GM23338 (cell line): Measurements from ENCODE around the gene MAN1C1. TPM values are rescaled to one million over a fixed set of nuclear protein-coding genes. Genes with fewer than 3 reads are reported as not detected.

Experiments used
- ATAC-seq: fragments of 200-7000 bp; cut with Tn5 transposase; 3 replicates; pipeline ENCODE4 v1.9.1; 2020
- DNase-seq: peaks from one replicate; pipeline ENCODE4 v3.0.0-alpha.2; 2015; ENCODE audit warnings: low spot score
- H2AFZ ChIP-seq: fragments of 200-600 bp; sonication (generic); 2 replicates; pipeline ENCODE4 v1.8.0; 2016; ENCODE audit warnings: antibody characterized with exemption, mild to moderate bottlenecking, moderate library complexity
- H3F3A ChIP-seq: fragments of 200-600 bp; sonication (generic); replicated peaks from 2 replicates; pipeline ENCODE4 v1.8.0; 2017; ENCODE audit warnings: antibody characterized with exemption, mixed run types, low read depth
- H3K27ac ChIP-seq: fragments of 200-600 bp; sonication (generic); 2 replicates; pipeline ENCODE4 v1.6.1; 2016; ENCODE audit warnings: low read depth
- H3K27me3 ChIP-seq: fragments of 200-600 bp; sonication (generic); 2 replicates; pipeline ENCODE4 v1.8.0; 2016; ENCODE audit warnings: mild to moderate bottlenecking, mixed run types, moderate library complexity; ENCODE audit not compliant: insufficient read depth
- H3K36me3 ChIP-seq: fragments of 200-600 bp; sonication (generic); 2 replicates; pipeline ENCODE4 v1.8.0; 2016; ENCODE audit warnings: mild to moderate bottlenecking; ENCODE audit not compliant: insufficient read depth
- H3K4me1 ChIP-seq: fragments of 200-600 bp; sonication (generic); 2 replicates; pipeline ENCODE4 v1.8.0; 2016; ENCODE audit warnings: mild to moderate bottlenecking, moderate library complexity; ENCODE audit not compliant: insufficient read depth
- H3K4me2 ChIP-seq: fragments of 200-600 bp; sonication (generic); 2 replicates; pipeline ENCODE4 v1.7.1; 2017; ENCODE audit warnings: mixed run types
- H3K4me3 ChIP-seq: fragments of 200-600 bp; sonication (generic); 2 replicates; pipeline ENCODE4 v1.6.1; 2016; ENCODE audit warnings: mixed run types
- H3K79me2 ChIP-seq: fragments of 200-600 bp; sonication (generic); replicated peaks from 2 replicates; pipeline ENCODE4 v1.8.0; 2017; ENCODE audit warnings: mild to moderate bottlenecking; ENCODE audit not compliant: insufficient read depth
- H3K9me2 ChIP-seq: fragments of 200-600 bp; sonication (generic); 2 replicates; pipeline ENCODE4 v1.8.0; 2017; ENCODE audit not compliant: insufficient read depth
- H4K20me1 ChIP-seq: fragments of 200-600 bp; sonication (generic); replicated peaks from 2 replicates; pipeline ENCODE4 v1.8.0; 2017; ENCODE audit warnings: mild to moderate bottlenecking; ENCODE audit not compliant: insufficient read depth
- H3K27ac Mint-ChIP-seq: 2 replicates; pipeline ENCODE4 v1.8.0; 2020; ENCODE audit warnings: inconsistent platforms, mild to moderate bottlenecking, moderate library complexity, mixed read lengths
- H3K27me3 Mint-ChIP-seq: 3 replicates; pipeline ENCODE4 v1.8.0; 2022; ENCODE audit warnings: low read depth, mild to moderate bottlenecking, moderate library complexity, mixed read lengths, inconsistent platforms; ENCODE audit not compliant: insufficient read depth, poor library complexity
- H3K36me3 Mint-ChIP-seq: 3 replicates; pipeline ENCODE4 v1.8.0; 2021; ENCODE audit warnings: low read depth, mild to moderate bottlenecking, inconsistent platforms, moderate library complexity, mixed read lengths
- H3K4me1 Mint-ChIP-seq: 3 replicates; pipeline ENCODE4 v1.8.0; 2020; ENCODE audit warnings: mild to moderate bottlenecking, inconsistent platforms, mixed read lengths
- H3K4me3 Mint-ChIP-seq: 3 replicates; pipeline ENCODE4 v1.8.0; 2021; ENCODE audit warnings: moderate library complexity, mild to moderate bottlenecking, inconsistent platforms, mixed read lengths
- H3K9me3 Mint-ChIP-seq: 3 replicates; pipeline ENCODE4 v1.8.0; 2020; ENCODE audit warnings: moderate library complexity, mild to moderate bottlenecking, inconsistent platforms, mixed read lengths
- CREB1 ChIP-seq: fragments of 250-450 bp; sonication (Bioruptor Pico); IDR thresholded peaks from 2 replicates; pipeline ENCODE4 v1.5.0; 2020; ENCODE audit warnings: low read depth, mild to moderate bottlenecking, moderate library complexity
- EZH2 ChIP-seq: fragments of 200-600 bp; sonication (generic); IDR thresholded peaks from one replicate; pipeline ENCODE4 v1.8.0; 2017; ENCODE audit warnings: antibody characterized with exemption, mild to moderate bottlenecking, low read depth; ENCODE audit not compliant: unreplicated experiment
- EZH2phosphoT487 ChIP-seq: fragments of 200-600 bp; sonication (generic); IDR thresholded peaks from one replicate; pipeline ENCODE4 v1.8.1; 2018; ENCODE audit warnings: antibody characterized with exemption; ENCODE audit not compliant: unreplicated experiment
- JUNB ChIP-seq: IDR thresholded peaks from one replicate; pipeline ENCODE4 v1.6.1; 2016; ENCODE audit warnings: antibody characterized with exemption; ENCODE audit not compliant: unreplicated experiment
- NANOG ChIP-seq: IDR thresholded peaks from 2 replicates; pipeline ENCODE4 v1.6.1; 2016; ENCODE audit warnings: antibody characterized with exemption, borderline replicate concordance
- POLR2AphosphoS5 ChIP-seq: IDR thresholded peaks from 2 replicates; pipeline ENCODE4 v1.6.1; 2016; ENCODE audit warnings: antibody characterized with exemption, low read depth
- STAT1 ChIP-seq: IDR thresholded peaks from one replicate; pipeline ENCODE4 v1.6.1; 2016; ENCODE audit warnings: antibody characterized with exemption; ENCODE audit not compliant: unreplicated experiment
- ZNF114 ChIP-seq: fragments of 250-450 bp; sonication (Bioruptor Pico); IDR thresholded peaks from 2 replicates; pipeline ENCODE4 v1.5.0; 2020; ENCODE audit warnings: mild to moderate bottlenecking, moderate library complexity
- ZNF331 ChIP-seq: fragments of 250-450 bp; sonication (Bioruptor Pico); IDR thresholded peaks from 2 replicates; pipeline ENCODE4 v1.5.0; 2020; ENCODE audit warnings: low read depth, mild to moderate bottlenecking, moderate library complexity
- polyA plus RNA-seq: library from polyadenylated mRNA; unstranded; fragments of >200 nt; fragmentation: Nextera tagmentation; extraction: Ambion mirVana; gene quantifications from 2 replicates; pipeline ENCODE4 v1.2.1, GENCODE V29; 2016
- total RNA-seq: library from RNA; depleted of rRNA; stranded (reverse); fragments of >200 nt; shearing (Covaris generic); gene quantifications from 2 replicates; pipeline ENCODE4 v1.2.3, GENCODE V29; 2014
- TF ChIP-seq, protein P1 (sequence below), 2 experiments: fragments of 200-600 bp in 1 of 2; sonication (generic) in 1 of 2; conservative IDR thresholded peaks; 2 replicates each; pipeline versions ENCODE4 v1.5.1 to v1.6.1; 2016 to 2017; ENCODE audit warnings: antibody characterized with exemption in 2 of 2, low read depth in 2 of 2, mild to moderate bottlenecking in 2 of 2, moderate library complexity in 1 of 2
- TF ChIP-seq, protein P2 (sequence below): IDR thresholded peaks from 2 replicates; pipeline ENCODE4 v1.6.1; 2016; ENCODE audit warnings: antibody characterized with exemption
- TF ChIP-seq, protein P3 (sequence below): IDR thresholded peaks from one replicate; pipeline ENCODE4 v1.6.1; 2018; ENCODE audit warnings: antibody characterized with exemption; ENCODE audit not compliant: unreplicated experiment

MAN1C1 gene
- total and polyA plus RNA-seq, 2 experiments from 2014 or later, result 5.4 to 13.6 TPM

DNA sequence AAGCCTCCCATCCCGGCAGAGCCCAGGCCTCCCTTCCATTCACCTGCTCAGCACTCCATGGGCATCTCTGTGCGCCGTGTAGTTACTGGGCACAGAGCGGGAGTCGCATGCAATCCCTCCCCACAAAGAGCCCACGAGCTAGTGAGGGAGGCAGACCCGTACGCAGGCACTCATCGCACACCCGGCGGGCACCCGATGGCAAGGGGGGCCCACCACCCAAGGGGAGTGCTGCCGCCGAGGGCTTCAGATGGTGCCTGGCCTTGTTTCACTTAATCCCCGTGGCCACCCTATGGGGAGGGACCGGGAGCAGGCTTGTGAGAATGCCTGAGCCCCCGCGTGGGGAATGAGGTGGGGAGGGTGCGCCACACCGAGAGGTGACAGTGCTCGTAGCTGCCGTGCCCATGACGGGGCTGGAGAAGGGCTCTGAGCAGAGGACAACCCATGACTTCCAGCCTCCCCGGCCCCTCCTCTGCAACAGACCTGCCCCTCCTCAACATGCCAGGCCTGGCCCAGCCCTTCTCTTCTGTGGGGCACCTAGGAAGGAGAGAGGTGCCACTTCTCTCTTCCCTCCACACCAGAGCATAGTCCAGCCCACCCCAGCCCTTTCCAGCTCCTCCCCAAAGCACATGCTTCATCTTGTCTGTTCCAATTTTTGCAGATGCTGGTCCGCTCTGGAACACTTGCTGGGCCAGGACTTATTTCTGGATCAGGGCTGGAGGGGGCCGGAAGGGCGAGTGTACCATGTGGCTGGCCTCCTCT is 153.2 kb downstream of the MAN1C1 start:
- peaks cover 6% of the 10 kb centered on the region for H3K27me3 Mint-ChIP-seq
- H3K36me3 ChIP-seq, result no peaks in the 10 kb centered on the region
- H3K36me3 Mint-ChIP-seq, result no peaks in the 10 kb centered on the region
- no peak overlapping the region for H3K4me3 ChIP-seq
- no peaks in the 10 kb centered on the region for H3K79me2 ChIP-seq
- H3K27ac ChIP-seq, result no peak overlapping the region
- no peaks in the 10 kb centered on the region for H4K20me1 ChIP-seq
- no peaks in the 10 kb centered on the region for H3K27me3 ChIP-seq
- DNase-seq (no peak), ATAC-seq (no peak)
- peaks cover 27% of the 10 kb centered on the region for H3K4me1 Mint-ChIP-seq
- no peaks in the 10 kb centered on the region for H3F3A ChIP-seq
- no peaks in the 10 kb centered on the region for H3K9me3 Mint-ChIP-seq
- TF ChIP-seq EZH2, result no peak
- TF ChIP-seq ZNF331 (CRISPR knock-in tag), result no peak
- H3K4me1 ChIP-seq, result peaks cover 4% of the 10 kb centered on the region
- no peak overlapping the region for H3K4me3 Mint-ChIP-seq
- H2AFZ ChIP-seq, result no peak overlapping the region
- H3K4me2 ChIP-seq, result no peak overlapping the region
- H3K27ac Mint-ChIP-seq, result no peak overlapping the region
- H3K9me2 ChIP-seq, result no peaks in the 10 kb centered on the region

DNA sequence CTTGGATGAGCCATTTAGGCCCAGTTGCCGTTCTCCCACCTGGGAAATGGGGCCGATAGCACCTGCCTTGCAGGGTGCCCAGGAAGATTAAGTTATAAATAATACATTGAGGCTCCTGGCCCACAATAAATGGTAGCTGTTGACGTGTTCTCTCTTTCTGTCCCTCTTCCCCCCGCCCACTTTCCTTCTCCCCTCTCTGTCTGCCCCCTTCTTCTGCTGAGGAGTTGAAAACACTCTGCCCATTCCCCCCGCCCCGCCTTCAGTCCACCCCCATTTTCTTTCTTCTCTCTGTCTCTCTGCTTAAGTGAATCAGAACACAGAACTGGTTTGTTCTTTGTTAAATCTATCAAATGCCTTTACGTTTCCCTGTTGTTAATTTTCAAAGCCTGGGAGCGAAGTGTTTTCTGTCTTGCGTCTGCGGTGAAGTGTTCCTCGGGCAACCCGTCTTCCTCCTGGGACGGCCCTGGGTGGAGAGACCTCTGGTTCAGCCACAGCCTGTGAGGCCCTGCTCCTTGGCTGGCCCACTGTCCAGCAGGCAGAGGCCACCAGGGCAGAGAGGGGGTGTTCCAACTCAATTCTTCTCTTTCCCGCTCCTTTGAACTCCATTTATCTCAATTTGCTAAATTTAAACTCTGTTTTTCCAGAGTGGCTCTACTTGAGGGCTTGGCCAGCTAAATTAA is 154.1 kb downstream of the MAN1C1 start:
- H3K36me3 ChIP-seq, result no peaks in the 10 kb centered on the region
- Mint-ChIP-seq H3K4me1 (peaks cover 30% of the 10 kb centered on the region), H3K4me3 (no peak overlapping the region; the same call in 2 of the 3 replicates), H3K36me3 (no peaks in the 10 kb centered on the region), H3K9me3 (no peaks in the 10 kb centered on the region), H3K27ac (peak overlapping the region; percentile 56; the same call in 1 of the 2 replicates), H3K27me3 (peaks cover 11% of the 10 kb centered on the region)
- no peaks in the 10 kb centered on the region for H3F3A ChIP-seq
- H3K4me2 ChIP-seq, result no peak overlapping the region
- H3K4me3 ChIP-seq, result no peak overlapping the region
- no peaks in the 10 kb centered on the region for H4K20me1 ChIP-seq
- H3K27me3 ChIP-seq, result no peaks in the 10 kb centered on the region
- H3K79me2 ChIP-seq, result no peaks in the 10 kb centered on the region
- no peaks in the 10 kb centered on the region for H3K9me2 ChIP-seq
- no peak overlapping the region; the same call in 1 of the 2 replicates for H3K27ac ChIP-seq
- DNase-seq (no peak), ATAC-seq (no peak)
- no peak overlapping the region for H2AFZ ChIP-seq
- H3K4me1 ChIP-seq, result peaks cover 2% of the 10 kb centered on the region
- TF ChIP-seq EZH2 (no peak), ZNF331 (CRISPR knock-in tag) (no peak), POLR2AphosphoS5 (no peak), STAT1 (no peak), ZNF114 (no peak), NANOG (no peak), JUNB (no peak), CREB1 (CRISPR knock-in tag) (no peak), EZH2phosphoT487 (no peak)
- TF ChIP-seq, protein P1, sequence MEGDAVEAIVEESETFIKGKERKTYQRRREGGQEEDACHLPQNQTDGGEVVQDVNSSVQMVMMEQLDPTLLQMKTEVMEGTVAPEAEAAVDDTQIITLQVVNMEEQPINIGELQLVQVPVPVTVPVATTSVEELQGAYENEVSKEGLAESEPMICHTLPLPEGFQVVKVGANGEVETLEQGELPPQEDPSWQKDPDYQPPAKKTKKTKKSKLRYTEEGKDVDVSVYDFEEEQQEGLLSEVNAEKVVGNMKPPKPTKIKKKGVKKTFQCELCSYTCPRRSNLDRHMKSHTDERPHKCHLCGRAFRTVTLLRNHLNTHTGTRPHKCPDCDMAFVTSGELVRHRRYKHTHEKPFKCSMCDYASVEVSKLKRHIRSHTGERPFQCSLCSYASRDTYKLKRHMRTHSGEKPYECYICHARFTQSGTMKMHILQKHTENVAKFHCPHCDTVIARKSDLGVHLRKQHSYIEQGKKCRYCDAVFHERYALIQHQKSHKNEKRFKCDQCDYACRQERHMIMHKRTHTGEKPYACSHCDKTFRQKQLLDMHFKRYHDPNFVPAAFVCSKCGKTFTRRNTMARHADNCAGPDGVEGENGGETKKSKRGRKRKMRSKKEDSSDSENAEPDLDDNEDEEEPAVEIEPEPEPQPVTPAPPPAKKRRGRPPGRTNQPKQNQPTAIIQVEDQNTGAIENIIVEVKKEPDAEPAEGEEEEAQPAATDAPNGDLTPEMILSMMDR (conservative IDR thresholded peaks at IDR 0.05; ENCODE audit: low read depth in 2 of 2), result no peak
- TF ChIP-seq, protein P2, sequence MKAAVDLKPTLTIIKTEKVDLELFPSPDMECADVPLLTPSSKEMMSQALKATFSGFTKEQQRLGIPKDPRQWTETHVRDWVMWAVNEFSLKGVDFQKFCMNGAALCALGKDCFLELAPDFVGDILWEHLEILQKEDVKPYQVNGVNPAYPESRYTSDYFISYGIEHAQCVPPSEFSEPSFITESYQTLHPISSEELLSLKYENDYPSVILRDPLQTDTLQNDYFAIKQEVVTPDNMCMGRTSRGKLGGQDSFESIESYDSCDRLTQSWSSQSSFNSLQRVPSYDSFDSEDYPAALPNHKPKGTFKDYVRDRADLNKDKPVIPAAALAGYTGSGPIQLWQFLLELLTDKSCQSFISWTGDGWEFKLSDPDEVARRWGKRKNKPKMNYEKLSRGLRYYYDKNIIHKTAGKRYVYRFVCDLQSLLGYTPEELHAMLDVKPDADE, result no peak
- TF ChIP-seq, protein P3, sequence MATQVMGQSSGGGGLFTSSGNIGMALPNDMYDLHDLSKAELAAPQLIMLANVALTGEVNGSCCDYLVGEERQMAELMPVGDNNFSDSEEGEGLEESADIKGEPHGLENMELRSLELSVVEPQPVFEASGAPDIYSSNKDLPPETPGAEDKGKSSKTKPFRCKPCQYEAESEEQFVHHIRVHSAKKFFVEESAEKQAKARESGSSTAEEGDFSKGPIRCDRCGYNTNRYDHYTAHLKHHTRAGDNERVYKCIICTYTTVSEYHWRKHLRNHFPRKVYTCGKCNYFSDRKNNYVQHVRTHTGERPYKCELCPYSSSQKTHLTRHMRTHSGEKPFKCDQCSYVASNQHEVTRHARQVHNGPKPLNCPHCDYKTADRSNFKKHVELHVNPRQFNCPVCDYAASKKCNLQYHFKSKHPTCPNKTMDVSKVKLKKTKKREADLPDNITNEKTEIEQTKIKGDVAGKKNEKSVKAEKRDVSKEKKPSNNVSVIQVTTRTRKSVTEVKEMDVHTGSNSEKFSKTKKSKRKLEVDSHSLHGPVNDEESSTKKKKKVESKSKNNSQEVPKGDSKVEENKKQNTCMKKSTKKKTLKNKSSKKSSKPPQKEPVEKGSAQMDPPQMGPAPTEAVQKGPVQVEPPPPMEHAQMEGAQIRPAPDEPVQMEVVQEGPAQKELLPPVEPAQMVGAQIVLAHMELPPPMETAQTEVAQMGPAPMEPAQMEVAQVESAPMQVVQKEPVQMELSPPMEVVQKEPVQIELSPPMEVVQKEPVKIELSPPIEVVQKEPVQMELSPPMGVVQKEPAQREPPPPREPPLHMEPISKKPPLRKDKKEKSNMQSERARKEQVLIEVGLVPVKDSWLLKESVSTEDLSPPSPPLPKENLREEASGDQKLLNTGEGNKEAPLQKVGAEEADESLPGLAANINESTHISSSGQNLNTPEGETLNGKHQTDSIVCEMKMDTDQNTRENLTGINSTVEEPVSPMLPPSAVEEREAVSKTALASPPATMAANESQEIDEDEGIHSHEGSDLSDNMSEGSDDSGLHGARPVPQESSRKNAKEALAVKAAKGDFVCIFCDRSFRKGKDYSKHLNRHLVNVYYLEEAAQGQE, result no peak
